Testis (tissue), 3 donors: ENCODE measurements around the gene ZBTB18. TPM values are rescaled to one million over a fixed set of nuclear protein-coding genes. Genes with fewer than 3 reads are reported as not detected.

Source experiments
- DNase-seq: peaks from one replicate; pipeline ENCODE4 v3.0.0-alpha.2; 2019
- H3K27ac ChIP-seq, 2 donors: fragments of 200-600 bp; sonication (generic); one replicate each; pipeline ENCODE4 v1.5.1; 2019
- H3K27me3 ChIP-seq: fragments of 200-600 bp; sonication (generic); one replicate; pipeline ENCODE4 v1.5.1; 2019
- H3K36me3 ChIP-seq: fragments of 200-600 bp; sonication (generic); one replicate; pipeline ENCODE4 v1.5.1; 2017; ENCODE audit warnings: low read depth; ENCODE audit errors: missing control alignments
- H3K4me1 ChIP-seq: fragments of 200-600 bp; sonication (generic); one replicate; pipeline ENCODE4 v1.5.1; 2019
- H3K4me3 ChIP-seq, 2 donors: fragments of 200-600 bp; sonication (generic); one replicate each; pipeline ENCODE4 v1.5.1; 2017 to 2019
- H3K9me3 ChIP-seq: fragments of 200-600 bp; sonication (generic); one replicate; pipeline ENCODE4 v1.5.1; 2017
- POLR2A ChIP-seq: fragments of 450-650 bp; IDR thresholded peaks from one replicate; pipeline ENCODE4 v1.6.1; 2017; ENCODE audit warnings: antibody characterized with exemption, mild to moderate bottlenecking, moderate library complexity
- WGBS, 2 donors: methylation state at CpG; one replicate each; pipeline ENCODE4 v1.1.5; 2018; 5-methylcytosine and 5-hydroxymethylcytosine counted together
- intact Hi-C: fragments of 100-400 bp; cut with DNase I; formaldehyde crosslinking; loops from one replicate; pipeline ENCODE4 v1.15.1; 2023; ENCODE audit warnings: low total_unique reads
- polyA plus RNA-seq: library from polyadenylated mRNA; stranded (reverse); fragments of 350-450 nt; fragmentation: Illumina TruSeq; extraction: RNeasy Lipid Tissue Mini Kit (QIAGEN cat#74804); gene quantifications from one replicate; pipeline ENCODE4 v1.2.3, GENCODE V29; 2014; ENCODE audit warnings: low read depth, low replicate concordance; ENCODE audit not compliant: insufficient read depth
- total RNA-seq, 2 donors: library from RNA; depleted of rRNA; stranded (reverse); fragments of >200 nt; gene quantifications; one replicate each; pipeline ENCODE4 v1.2.3, GENCODE V29; 2016
- TF ChIP-seq, protein P1 (sequence below), 3 experiments: fragments of 450-650 bp in 2 of 3; fragments of 200-600 bp in 1 of 3; sonication (generic) in 1 of 3; IDR thresholded peaks; one replicate each; pipeline ENCODE4 v1.5.1; 2016 to 2019; ENCODE audit warnings: antibody characterized with exemption in 3 of 3, mild to moderate bottlenecking in 2 of 3, moderate library complexity in 1 of 3

Gene ZBTB18
- total and polyA plus RNA-seq, 3 donors from 2014 or later = 45.0 to 61.9 (median 54.3) TPM

DNA sequence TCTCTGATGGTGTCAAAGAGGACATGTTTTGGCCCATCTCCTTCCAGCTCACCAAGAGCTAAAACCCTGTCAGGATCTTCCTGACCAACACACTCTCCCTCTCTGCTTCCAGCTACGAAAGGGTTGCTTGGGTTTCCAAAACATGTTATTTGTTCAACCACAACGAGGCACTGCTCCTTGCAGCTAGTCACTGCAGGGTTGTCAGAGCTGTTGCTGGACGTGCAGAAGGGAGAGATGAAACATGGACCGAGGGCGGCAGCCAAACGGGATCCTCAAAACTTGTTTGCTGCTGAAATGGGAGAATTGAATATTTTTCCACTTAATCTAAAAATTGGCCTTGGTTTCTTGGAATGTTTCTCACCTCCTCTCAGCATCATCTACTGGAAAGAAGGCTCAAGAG, 12.4 kb downstream of the ZBTB18 start:
- Histone ChIP-seq H3K9me3 (no peaks in the 10 kb centered on the region), H3K27ac (no peak overlapping the region), H3K4me1 (no peaks in the 10 kb centered on the region), H3K4me3 (no peak overlapping the region), H3K27me3 (no peaks in the 10 kb centered on the region), H3K36me3 (no peaks in the 10 kb centered on the region)
- no peak for DNase-seq
- 69 to 73% methylated on average over 6 of the region's 6 CpGs for WGBS, 2 donors
- TF ChIP-seq, protein P1, sequence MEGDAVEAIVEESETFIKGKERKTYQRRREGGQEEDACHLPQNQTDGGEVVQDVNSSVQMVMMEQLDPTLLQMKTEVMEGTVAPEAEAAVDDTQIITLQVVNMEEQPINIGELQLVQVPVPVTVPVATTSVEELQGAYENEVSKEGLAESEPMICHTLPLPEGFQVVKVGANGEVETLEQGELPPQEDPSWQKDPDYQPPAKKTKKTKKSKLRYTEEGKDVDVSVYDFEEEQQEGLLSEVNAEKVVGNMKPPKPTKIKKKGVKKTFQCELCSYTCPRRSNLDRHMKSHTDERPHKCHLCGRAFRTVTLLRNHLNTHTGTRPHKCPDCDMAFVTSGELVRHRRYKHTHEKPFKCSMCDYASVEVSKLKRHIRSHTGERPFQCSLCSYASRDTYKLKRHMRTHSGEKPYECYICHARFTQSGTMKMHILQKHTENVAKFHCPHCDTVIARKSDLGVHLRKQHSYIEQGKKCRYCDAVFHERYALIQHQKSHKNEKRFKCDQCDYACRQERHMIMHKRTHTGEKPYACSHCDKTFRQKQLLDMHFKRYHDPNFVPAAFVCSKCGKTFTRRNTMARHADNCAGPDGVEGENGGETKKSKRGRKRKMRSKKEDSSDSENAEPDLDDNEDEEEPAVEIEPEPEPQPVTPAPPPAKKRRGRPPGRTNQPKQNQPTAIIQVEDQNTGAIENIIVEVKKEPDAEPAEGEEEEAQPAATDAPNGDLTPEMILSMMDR (IDR thresholded peaks at IDR 0.05) = no peak
- TF ChIP-seq POLR2A = no peak
- intact Hi-C loops = no loop called here

DNA sequence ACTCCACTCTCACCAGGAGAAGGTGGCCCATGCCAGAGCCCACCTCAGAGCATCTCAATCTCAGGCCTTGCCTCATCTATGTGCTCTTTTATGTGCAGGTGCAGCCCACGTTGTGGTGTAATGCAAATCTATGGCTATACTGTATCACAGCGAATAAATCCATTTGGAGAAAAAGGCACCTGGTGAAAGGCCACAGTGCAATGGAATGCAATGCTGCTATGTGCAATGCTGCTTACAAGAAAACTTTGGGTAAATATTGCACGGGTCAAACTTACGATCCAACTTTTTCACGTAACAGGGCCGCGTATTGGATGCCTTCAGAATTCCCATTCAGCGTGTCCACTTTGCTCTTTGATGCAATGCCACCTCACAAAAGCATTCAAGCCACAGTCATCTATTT, 13.5 kb downstream of the ZBTB18 start:
- Histone ChIP-seq H3K9me3 (no peaks in the 10 kb centered on the region), H3K27me3 (no peaks in the 10 kb centered on the region), H3K36me3 (no peaks in the 10 kb centered on the region), H3K4me3 (no peak overlapping the region), H3K4me1 (no peaks in the 10 kb centered on the region), H3K27ac (no peak overlapping the region)
- 95 to 96% methylated on average over 8 of the region's 8 CpGs for WGBS, 2 donors
- no peak for TF ChIP-seq POLR2A
- intact Hi-C loops = no loop called here
- no peak for DNase-seq

DNA sequence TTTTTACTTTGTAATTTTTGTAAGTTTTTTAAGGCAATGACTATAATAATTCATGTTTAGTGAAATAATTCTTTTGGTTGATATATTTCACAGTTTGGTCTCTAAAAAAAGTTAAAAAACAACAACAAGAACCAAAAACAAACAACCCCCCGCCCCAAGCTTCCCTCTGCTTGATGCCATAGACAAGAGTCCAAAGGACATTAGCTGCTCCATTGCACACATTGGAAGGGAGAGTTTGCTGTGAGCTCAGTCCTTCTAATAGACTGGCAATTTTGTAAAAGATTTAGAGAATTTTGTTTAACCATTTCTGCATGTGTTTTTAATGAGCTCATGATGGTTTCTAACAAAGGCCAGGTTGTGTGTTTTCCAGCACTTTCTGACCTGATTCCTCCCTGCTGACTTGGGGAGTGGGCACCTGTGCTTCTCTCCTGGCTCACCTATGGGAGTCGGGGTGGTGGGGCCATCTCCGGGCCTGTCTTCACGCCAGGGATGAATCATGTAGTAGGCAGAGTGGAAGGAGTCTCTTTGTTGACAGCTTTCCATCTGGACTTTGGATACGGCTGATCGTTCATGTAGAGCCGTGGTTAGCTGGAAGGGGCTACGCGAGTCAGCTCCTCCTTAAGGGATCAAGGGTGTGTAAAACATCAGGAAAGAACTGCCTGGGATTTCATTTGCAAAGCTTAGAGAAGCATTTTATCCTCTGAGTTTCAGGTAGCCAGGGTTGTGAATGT, 14.1 kb downstream of the ZBTB18 start:
- intact Hi-C loops = no loop called here
- no peak for DNase-seq
- no peak overlapping the region for H3K27ac ChIP-seq
- no peak overlapping the region for H3K4me3 ChIP-seq
- TF ChIP-seq, protein P1 (IDR thresholded peaks at IDR 0.05) = no peak
- TF ChIP-seq POLR2A = no peak
- no peaks in the 10 kb centered on the region for H3K4me1 ChIP-seq
- no peaks in the 10 kb centered on the region for H3K27me3 ChIP-seq
- H3K9me3 ChIP-seq = no peaks in the 10 kb centered on the region
- 77 to 85% methylated on average over 5 to 9 of the region's 9 CpGs for WGBS, 2 donors
- H3K36me3 ChIP-seq = no peaks in the 10 kb centered on the region

DNA sequence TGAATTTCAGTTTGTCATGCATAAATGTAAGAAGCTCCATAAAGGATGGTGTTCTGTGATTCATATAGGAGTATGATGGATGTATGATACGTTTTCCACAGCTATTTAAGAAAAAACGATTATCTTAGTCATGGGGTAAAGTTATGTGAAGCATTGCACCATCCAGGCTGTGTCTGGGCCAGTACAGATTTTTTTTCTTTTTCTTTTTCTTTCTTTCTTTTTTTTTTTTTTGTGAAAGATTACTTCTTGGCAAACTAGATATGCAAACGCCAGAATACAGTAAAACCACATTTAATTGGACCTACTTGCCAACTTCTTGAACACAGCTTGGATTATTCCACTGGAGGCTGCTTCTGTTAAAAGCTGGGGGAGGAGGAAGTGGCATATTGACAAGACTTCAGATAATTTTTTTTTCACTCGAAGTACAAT, 14.9 kb downstream of the ZBTB18 start:
- 27 to 32% methylated on average over 4 of the region's 4 CpGs for WGBS, 2 donors
- Histone ChIP-seq H3K36me3 (no peaks in the 10 kb centered on the region), H3K9me3 (no peaks in the 10 kb centered on the region), H3K4me3 (no peak overlapping the region), H3K27ac (no peak overlapping the region), H3K4me1 (no peaks in the 10 kb centered on the region), H3K27me3 (no peaks in the 10 kb centered on the region)
- TF ChIP-seq, protein P1 (IDR thresholded peaks at IDR 0.05) = no peak
- no peak for TF ChIP-seq POLR2A
- DNase-seq = no peak
- intact Hi-C loops = no loop called here

DNA sequence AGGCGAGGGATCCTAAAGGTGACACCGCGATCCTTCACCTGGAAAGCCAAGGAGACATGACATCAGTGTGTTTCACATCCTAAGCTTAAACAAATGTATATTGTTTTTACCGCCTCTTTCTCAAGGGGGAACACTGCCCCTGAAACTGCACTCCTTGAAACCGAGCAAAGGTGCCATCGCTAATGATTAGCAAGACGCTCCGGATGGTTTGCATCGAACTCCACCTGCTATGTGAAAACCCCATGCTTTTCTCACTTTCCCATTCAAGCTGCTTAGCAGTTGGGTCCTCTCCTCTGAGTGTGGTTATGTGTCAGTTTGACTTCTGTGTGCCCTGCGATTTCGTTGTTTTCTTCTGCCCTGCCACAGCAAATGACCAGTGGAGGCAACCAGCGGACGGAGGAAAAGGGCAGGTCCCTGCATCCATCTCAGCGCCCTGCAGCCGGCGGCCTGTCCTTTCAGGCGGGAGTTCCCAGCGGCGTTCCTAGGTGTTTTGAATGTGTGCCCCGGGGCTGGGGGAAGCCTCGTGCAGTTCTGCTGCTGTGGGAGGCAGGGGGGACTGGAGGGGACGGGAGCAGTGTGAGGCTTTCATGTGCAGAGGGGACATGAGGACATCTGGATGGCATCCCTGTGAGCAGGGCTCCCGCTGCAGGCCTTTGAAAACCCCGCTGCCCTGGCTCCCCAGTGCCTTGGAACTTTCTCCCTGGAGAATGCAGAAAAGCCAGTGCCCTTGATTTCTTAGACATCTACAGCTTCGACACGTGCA, 16.1 kb downstream of the ZBTB18 start:
- Histone ChIP-seq H3K27me3 (no peaks in the 10 kb centered on the region), H3K4me3 (no peak overlapping the region), H3K27ac (no peak overlapping the region), H3K36me3 (no peaks in the 10 kb centered on the region), H3K9me3 (no peaks in the 10 kb centered on the region), H3K4me1 (no peaks in the 10 kb centered on the region)
- DNase-seq = no peak
- 74 to 78% methylated on average over 23 to 26 of the region's 26 CpGs for WGBS, 2 donors
- TF ChIP-seq, protein P1 (IDR thresholded peaks at IDR 0.05) = no peak
- TF ChIP-seq POLR2A = no peak
- intact Hi-C loops = no loop called here
